ENCODE measurements around the gene ITPR1.
"Not testable (repeated sequence)": the region's sequence is repeated elsewhere in the genome, so short reads cannot be mapped to it uniquely, and the experiment has no call there.

The ITPR1 gene

GRCh38 chr3:4493014-4493940, at the start of gene ITPR1:
Gene ITPR1, plus strand, starts transcription at chr3:4493348. Its CDS starts 23,144 bp downstream, at chr3:4516492.
- in situ Hi-C loops (cut with HindIII; ENCODE audit: low sequenced_read_pairs), result no loop called here
- no peak for TF ChIP-seq CTCF (IDR thresholded peaks at IDR 0.05; ENCODE audit: low read depth, low read length, missing control alignments)
- DNase-seq (ENCODE audit: low read depth), result peak; percentile 98
- H3K4me3 ChIP-seq (ENCODE audit: low read depth, low read length), result peak within 1 kb of the TSS; percentile 61

GRCh38 chr3:4447295-4447999, 45.7 kb upstream of the ITPR1 start:
- TF ChIP-seq CTCF (IDR thresholded peaks at IDR 0.05; ENCODE audit: low read depth, low read length, missing control alignments), result no peak
- in situ Hi-C loops (cut with HindIII; ENCODE audit: low sequenced_read_pairs), result no loop called here

GRCh38 chr3:4448187-4448586, 45.0 kb upstream of the ITPR1 start:
- in situ Hi-C loops (cut with HindIII; ENCODE audit: low sequenced_read_pairs), result no loop called here
- TF ChIP-seq CTCF (IDR thresholded peaks at IDR 0.05; ENCODE audit: low read depth, low read length, missing control alignments), result no peak
- no peak overlapping the region for H3K4me3 ChIP-seq (ENCODE audit: low read depth, low read length)
- DNase-seq (ENCODE audit: low read depth), result no peak

More at GRCh38 chr3:4447295-4447999, 45.7 kb upstream of the ITPR1 start:
- DNase-seq (ENCODE audit: low read depth), result no peak
- H3K4me3 ChIP-seq (ENCODE audit: low read depth, low read length), result no peak overlapping the region

GRCh38 chr3:4449043-4449805, 43.9 kb upstream of the ITPR1 start:
- no peak for TF ChIP-seq CTCF (IDR thresholded peaks at IDR 0.05; ENCODE audit: low read depth, low read length, missing control alignments)
- no peak overlapping the region for H3K4me3 ChIP-seq (ENCODE audit: low read depth, low read length)
- in situ Hi-C loops (cut with HindIII; ENCODE audit: low sequenced_read_pairs), result no loop called here
- no peak for DNase-seq (ENCODE audit: low read depth)

GRCh38 chr3:4454142-4454541, 39.0 kb upstream of the ITPR1 start:
- no peak for TF ChIP-seq CTCF (IDR thresholded peaks at IDR 0.05; ENCODE audit: low read depth, low read length, missing control alignments)
- no peak overlapping the region for H3K4me3 ChIP-seq (ENCODE audit: low read depth, low read length)
- in situ Hi-C loops (cut with HindIII; ENCODE audit: low sequenced_read_pairs), result no loop called here
- no peak for DNase-seq (ENCODE audit: low read depth)

- H3K4me3 ChIP-seq (ENCODE audit: low read depth, low read length); in situ Hi-C loops (cut with HindIII; ENCODE audit: low sequenced_read_pairs); DNase-seq (ENCODE audit: low read depth): not testable (repeated sequence)
Measured at GRCh38 chr3:4456780-4457179, 36.4 kb upstream of the ITPR1 start.

All from astrocyte of the cerebellum (primary cell).